H9 (cell line): ENCODE results near the gene ADAM11. TPM values are rescaled to one million over a fixed set of nuclear protein-coding genes. Genes with fewer than 3 reads are reported as not detected.

Experiments used
- DNase-seq: peaks from one replicate; pipeline ENCODE4 v3.0.0-alpha.2; 2017
- H2AFZ ChIP-seq: one replicate; pipeline ENCODE4 v1.6.1; 2013; ENCODE audit warnings: mild to moderate bottlenecking, low read length, control low read depth, moderate library complexity
- H2AK5ac ChIP-seq: 2 replicates; pipeline ENCODE4 v1.6.1; 2013; ENCODE audit warnings: low read length, control low read depth, mixed read lengths; ENCODE audit not compliant: insufficient read length
- H2BK120ac ChIP-seq: one replicate; pipeline ENCODE4 v1.6.1; 2013; ENCODE audit warnings: low read depth, mild to moderate bottlenecking, low read length, control low read depth, inconsistent platforms; ENCODE audit not compliant: poor library complexity, severe bottlenecking
- H2BK12ac ChIP-seq: 2 replicates; pipeline ENCODE4 v1.6.1; 2013; ENCODE audit warnings: low read length, control low read depth, mixed read lengths, low read depth; ENCODE audit not compliant: insufficient read length
- H2BK15ac ChIP-seq: 2 replicates; pipeline ENCODE4 v1.6.1; 2013; ENCODE audit warnings: low read depth, low read length, control low read depth
- H2BK20ac ChIP-seq: one replicate; pipeline ENCODE4 v1.6.1; 2013; ENCODE audit warnings: low read depth, mild to moderate bottlenecking, low read length, control low read depth, inconsistent platforms; ENCODE audit not compliant: poor library complexity, severe bottlenecking
- H2BK5ac ChIP-seq: 2 replicates; pipeline ENCODE4 v1.6.1; 2013; ENCODE audit warnings: low read length, control low read depth, mixed read lengths; ENCODE audit not compliant: insufficient read length
- H3K14ac ChIP-seq: 2 replicates; pipeline ENCODE4 v1.6.1; 2013; ENCODE audit warnings: low read length, control low read depth; ENCODE audit not compliant: insufficient read depth
- H3K18ac ChIP-seq: 2 replicates; pipeline ENCODE4 v1.6.1; 2013; ENCODE audit warnings: low read depth, mild to moderate bottlenecking, mixed read lengths, low read length, control low read depth; ENCODE audit not compliant: insufficient read length
- H3K23ac ChIP-seq: 2 replicates; pipeline ENCODE4 v1.6.1; 2013; ENCODE audit warnings: low read length, control low read depth, mixed read lengths, low read depth; ENCODE audit not compliant: insufficient read length
- H3K23me2 ChIP-seq: 2 replicates; pipeline ENCODE4 v1.6.1; 2013; ENCODE audit warnings: low read depth, mild to moderate bottlenecking, mixed read lengths, low read length, control low read depth; ENCODE audit not compliant: insufficient read length, poor library complexity, severe bottlenecking
- H3K27ac ChIP-seq: 2 replicates; pipeline ENCODE4 v1.5.1; 2013; ENCODE audit warnings: low read length, control low read depth, mixed read lengths, low read depth; ENCODE audit not compliant: insufficient read length
- H3K27me3 ChIP-seq: 2 replicates; pipeline ENCODE4 v1.6.1; 2013; ENCODE audit warnings: low read length, control low read depth, inconsistent platforms; ENCODE audit not compliant: insufficient read depth
- H3K4ac ChIP-seq: 2 replicates; pipeline ENCODE4 v1.6.1; 2013; ENCODE audit warnings: low read depth, mild to moderate bottlenecking, control low read depth, inconsistent platforms, low read length, moderate library complexity
- H3K4me1 ChIP-seq: 2 replicates; pipeline ENCODE4 v1.6.1; 2013; ENCODE audit warnings: low read length, control low read depth, inconsistent platforms; ENCODE audit not compliant: insufficient read depth
- H3K4me2 ChIP-seq: 2 replicates; pipeline ENCODE4 v1.6.1; 2013; ENCODE audit warnings: low read length, control low read depth, mixed read lengths; ENCODE audit not compliant: insufficient read length, insufficient read depth
- H3K56ac ChIP-seq: 2 replicates; pipeline ENCODE4 v1.6.1; 2013; ENCODE audit warnings: low read depth, mild to moderate bottlenecking, mixed read lengths, low read length, control low read depth; ENCODE audit not compliant: insufficient read length
- H3K79me1 ChIP-seq: 2 replicates; pipeline ENCODE4 v1.6.1; 2013; ENCODE audit warnings: low read depth, mild to moderate bottlenecking, moderate library complexity, low read length, control low read depth, inconsistent platforms; ENCODE audit not compliant: insufficient read depth, poor library complexity, severe bottlenecking
- H3K79me2 ChIP-seq: 2 replicates; pipeline ENCODE4 v1.6.1; 2013; ENCODE audit warnings: low read length, control low read depth, inconsistent platforms; ENCODE audit not compliant: insufficient read depth
- H3K9ac ChIP-seq: 2 replicates; pipeline ENCODE4 v1.6.1; 2013; ENCODE audit warnings: low read length, control low read depth, mixed read lengths; ENCODE audit not compliant: insufficient read length; ENCODE audit errors: extremely low read depth
- H3K9me3 ChIP-seq: one replicate; pipeline ENCODE4 v1.6.1; 2013; ENCODE audit warnings: low read depth, low read length, inconsistent platforms; ENCODE audit not compliant: control insufficient read depth
- H3T11ph ChIP-seq: one replicate; pipeline ENCODE4 v1.6.1; 2013; ENCODE audit warnings: mild to moderate bottlenecking, low read length, control low read depth, inconsistent platforms
- H4K20me1 ChIP-seq: one replicate; pipeline ENCODE4 v1.6.1; 2013; ENCODE audit not compliant: control insufficient read depth, insufficient read length, insufficient read depth
- H4K5ac ChIP-seq: 2 replicates; pipeline ENCODE4 v1.6.1; 2013; ENCODE audit warnings: low read depth, mild to moderate bottlenecking, mixed read lengths, low read length, control low read depth; ENCODE audit not compliant: insufficient read length
- H4K8ac ChIP-seq: replicated peaks from 2 replicates; pipeline ENCODE4 v1.6.1; 2013; ENCODE audit warnings: low read length, control low read depth, mixed read lengths, low read depth; ENCODE audit not compliant: insufficient read length
- H4K91ac ChIP-seq: 2 replicates; pipeline ENCODE4 v1.6.1; 2013; ENCODE audit warnings: low read depth, mild to moderate bottlenecking, moderate library complexity, mixed read lengths, low read length, control low read depth; ENCODE audit not compliant: insufficient read length
- H3K27ac Mint-ChIP-seq, 3 experiments: 2 replicates in 2 of 3; 3 replicates in 1 of 3; pipeline ENCODE4 v1.8.0; 2020 to 2021; ENCODE audit warnings: mixed read lengths in 3 of 3, mild to moderate bottlenecking in 1 of 3, moderate library complexity in 1 of 3
- H3K27me3 Mint-ChIP-seq: 2 replicates; pipeline ENCODE4 v1.8.0; 2021; ENCODE audit warnings: low read depth, mild to moderate bottlenecking, moderate library complexity, mixed read lengths
- H3K36me3 Mint-ChIP-seq, 3 experiments: 2 replicates in 2 of 3; 3 replicates in 1 of 3; pipeline ENCODE4 v1.8.0; 2020 to 2021; ENCODE audit warnings: low read depth in 3 of 3, mixed read lengths in 3 of 3; ENCODE audit not compliant: insufficient read depth in 1 of 3
- H3K4me1 Mint-ChIP-seq, 2 experiments: 2 replicates each; pipeline ENCODE4 v1.8.0; 2020; ENCODE audit warnings: mixed read lengths in 2 of 2
- H3K4me3 Mint-ChIP-seq, 2 experiments: 2 replicates in 1 of 2; 3 replicates in 1 of 2; pipeline ENCODE4 v1.8.0; 2020 to 2021; ENCODE audit warnings: mild to moderate bottlenecking in 2 of 2, mixed read lengths in 2 of 2, moderate library complexity in 1 of 2
- H3K9me3 Mint-ChIP-seq, 2 experiments: 2 replicates in 1 of 2; 3 replicates in 1 of 2; pipeline ENCODE4 v1.8.0; 2020; ENCODE audit warnings: mild to moderate bottlenecking in 2 of 2, mixed read lengths in 2 of 2, moderate library complexity in 1 of 2
- CTCF ChIP-seq: fragments of 200-600 bp; sonication (generic); conservative IDR thresholded peaks from 3 replicates; pipeline ENCODE4 v1.8.0; 2021; ENCODE audit warnings: antibody characterized with exemption, mild to moderate bottlenecking
- WGBS: extraction: QIAGEN DNeasy Blood & Tissue Kit; methylation state at CpG from one replicate; pipeline ENCODE4 v1.1.7; 2013; ENCODE audit warnings: missing lambda C conversion rate, low lambda C conversion rate, mixed read lengths; ENCODE audit not compliant: insufficient read length; ENCODE audit errors: extremely low coverage; 5-methylcytosine and 5-hydroxymethylcytosine counted together
- total RNA-seq: library from RNA; stranded (reverse); gene quantifications from 2 replicates; pipeline ENCODE4 v1.2.1, GENCODE V29; 2021

ADAM11 gene
- total RNA-seq, 1 experiment from 2014 or later = 4.6 TPM

GRCh38 chr17:44769230-44769629, 10.4 kb downstream of the ADAM11 start:
- Histone ChIP-seq H3K9me3 (no peaks in the 10 kb centered on the region), H3K27ac (no peak overlapping the region), H3K23ac (no peak overlapping the region), H2BK120ac (no peak overlapping the region), H2BK20ac (no peak overlapping the region), H2BK15ac (no peak overlapping the region), H3K4me1 (no peaks in the 10 kb centered on the region), H4K91ac (no peak overlapping the region), H3K9ac (no peak overlapping the region), H4K20me1 (no peaks in the 10 kb centered on the region), H3K23me2 (no peaks in the 10 kb centered on the region), H3K79me2 (no peaks in the 10 kb centered on the region), H3K18ac (no peak overlapping the region), H3K14ac (no peak overlapping the region), H4K8ac (no peak overlapping the region), H3K4ac (no peak overlapping the region), H2BK5ac (no peak overlapping the region), H2AK5ac (no peak overlapping the region), H2BK12ac (no peak overlapping the region), H3K4me2 (no peak overlapping the region), H2AFZ (no peak overlapping the region), H3K27me3 (no peaks in the 10 kb centered on the region), H4K5ac (no peak overlapping the region), H3K56ac (no peak overlapping the region), H3T11ph (no peak overlapping the region), H3K79me1 (no peaks in the 10 kb centered on the region)
- no CpG with 5 or more reads among the region's 6 CpGs for WGBS
- peaks cover 15 to 24% of the 10 kb centered on the region in 2 experiments for H3K4me1 Mint-ChIP-seq
- no peak overlapping the region for H3K27ac Mint-ChIP-seq
- H3K27me3 Mint-ChIP-seq = peaks cover 33% of the 10 kb centered on the region
- H3K36me3 Mint-ChIP-seq = no peaks in the 10 kb centered on the region
- no peaks in the 10 kb centered on the region for H3K9me3 Mint-ChIP-seq
- no peak overlapping the region for H3K4me3 Mint-ChIP-seq
- DNase-seq = no peak
- TF ChIP-seq CTCF = no peak
